Mesendoderm (in vitro differentiated cells): ENCODE data around the gene RASL10B.

Experiments
- DNase-seq: peaks from one replicate; pipeline ENCODE4 v3.0.0; 2013
- H2AK5ac ChIP-seq: 2 replicates; pipeline ENCODE4 v1.6.1; 2013; ENCODE audit warnings: low read length, inconsistent platforms
- H2BK120ac ChIP-seq: 2 replicates; pipeline ENCODE4 v1.6.1; 2013; ENCODE audit warnings: low read depth, mild to moderate bottlenecking, low read length, moderate library complexity, mixed read lengths
- H2BK15ac ChIP-seq: replicated peaks from 2 replicates; pipeline ENCODE4 v1.6.1; 2013; ENCODE audit warnings: low read depth, mild to moderate bottlenecking, moderate library complexity
- H2BK5ac ChIP-seq: 2 replicates; pipeline ENCODE4 v1.6.1; 2013; ENCODE audit warnings: low read length, inconsistent platforms
- H3K18ac ChIP-seq: 2 replicates; pipeline ENCODE4 v1.6.1; 2013; ENCODE audit warnings: mild to moderate bottlenecking, low read length, mixed read lengths
- H3K23ac ChIP-seq: one replicate; pipeline ENCODE4 v1.6.1; 2013; ENCODE audit warnings: low read length
- H3K27ac ChIP-seq: 2 replicates; pipeline ENCODE4 v1.5.1; 2013; ENCODE audit warnings: low read depth, mild to moderate bottlenecking, inconsistent platforms, low read length, moderate library complexity
- H3K27me3 ChIP-seq: 2 replicates; pipeline ENCODE4 v1.6.1; 2013; ENCODE audit warnings: low read length, control low read depth, mild to moderate bottlenecking, inconsistent platforms; ENCODE audit not compliant: insufficient read depth, poor library complexity
- H3K36me3 ChIP-seq: 2 replicates; pipeline ENCODE4 v1.6.1; 2013; ENCODE audit warnings: low read length, inconsistent platforms; ENCODE audit not compliant: control insufficient read depth, insufficient read depth
- H3K4ac ChIP-seq: one replicate; pipeline ENCODE4 v1.6.1; 2013; ENCODE audit warnings: low read depth, mild to moderate bottlenecking, low read length, moderate library complexity
- H3K4me1 ChIP-seq: 2 replicates; pipeline ENCODE4 v1.6.1; 2013; ENCODE audit warnings: low read depth, low read length, inconsistent platforms; ENCODE audit not compliant: control insufficient read depth
- H3K4me2 ChIP-seq: 2 replicates; pipeline ENCODE4 v1.6.1; 2013; ENCODE audit warnings: low read length
- H3K4me3 ChIP-seq: 2 replicates; pipeline ENCODE4 v1.5.1; 2013; ENCODE audit warnings: mild to moderate bottlenecking, low read length
- H3K56ac ChIP-seq: one replicate; pipeline ENCODE4 v1.6.1; 2013; ENCODE audit warnings: low read length
- H3K79me1 ChIP-seq: 2 replicates; pipeline ENCODE4 v1.6.1; 2013; ENCODE audit warnings: low read length, inconsistent platforms
- H3K79me2 ChIP-seq: 2 replicates; pipeline ENCODE4 v1.6.1; 2013; ENCODE audit warnings: mild to moderate bottlenecking, low read length; ENCODE audit not compliant: control insufficient read depth, insufficient read depth
- H3K9ac ChIP-seq: 2 replicates; pipeline ENCODE4 v1.6.1; 2013; ENCODE audit warnings: low read length, inconsistent platforms
- H4K5ac ChIP-seq: one replicate; pipeline ENCODE4 v1.6.1; 2013; ENCODE audit warnings: low read length
- H4K8ac ChIP-seq: one replicate; pipeline ENCODE4 v1.6.1; 2013; ENCODE audit warnings: low read depth, mild to moderate bottlenecking, control low read depth, low read length, moderate library complexity
- WGBS: extraction: QIAGEN DNeasy Blood & Tissue Kit; methylation state at CpG from one replicate; pipeline ENCODE4 v1.1.7; 2013; ENCODE audit warnings: low lambda C conversion rate, missing lambda C conversion rate; ENCODE audit not compliant: insufficient coverage; ENCODE audit errors: extremely low coverage; 5-methylcytosine and 5-hydroxymethylcytosine counted together

The RASL10B gene

GRCh38 chr17:35705230-35705629 lies 26.2 kb upstream of the RASL10B start:
- Histone ChIP-seq H4K5ac (no peak overlapping the region), H2BK120ac (no peak overlapping the region), H3K56ac (no peak overlapping the region), H2BK15ac (no peak overlapping the region), H4K8ac (no peak overlapping the region), H3K18ac (no peak overlapping the region), H3K79me2 (no peaks in the 10 kb centered on the region), H2BK5ac (no peak overlapping the region), H3K9ac (no peak overlapping the region), H2AK5ac (no peak overlapping the region), H3K4me2 (no peak overlapping the region), H3K36me3 (peaks cover 2% of the 10 kb centered on the region), H3K27ac (no peak overlapping the region), H3K4me3 (no peak overlapping the region), H3K79me1 (no peaks in the 10 kb centered on the region), H3K4ac (no peak overlapping the region), H3K27me3 (no peaks in the 10 kb centered on the region), H3K4me1 (no peaks in the 10 kb centered on the region), H3K23ac (no peak overlapping the region)
- no peak for DNase-seq
- no CpG with 5 or more reads among the region's 1 CpG for WGBS

- no peak overlapping the region for H2BK5ac ChIP-seq
- H2BK120ac ChIP-seq: no peak overlapping the region
- no CpG with 5 or more reads among the region's 5 CpGs for WGBS
- H3K9ac ChIP-seq: no peak overlapping the region
- H3K79me2 ChIP-seq: no peaks in the 10 kb centered on the region
- no peaks in the 10 kb centered on the region for H3K27me3 ChIP-seq
- no peak overlapping the region for H3K23ac ChIP-seq
- peaks cover 2% of the 10 kb centered on the region for H3K36me3 ChIP-seq
- H4K5ac ChIP-seq: no peak overlapping the region
- H3K4me1 ChIP-seq: no peaks in the 10 kb centered on the region
- H4K8ac ChIP-seq: no peak overlapping the region
- H2BK15ac ChIP-seq: no peak overlapping the region
- no peak overlapping the region for H3K4me3 ChIP-seq
- no peak for DNase-seq
- no peak overlapping the region for H3K56ac ChIP-seq
- no peak overlapping the region for H2AK5ac ChIP-seq
- H3K4ac ChIP-seq: no peak overlapping the region
- no peak overlapping the region for H3K18ac ChIP-seq
- no peak overlapping the region for H3K27ac ChIP-seq
- H3K4me2 ChIP-seq: no peak overlapping the region
- no peaks in the 10 kb centered on the region for H3K79me1 ChIP-seq
These were observed 25.7 kb upstream of the RASL10B start for GRCh38 chr17:35705705-35706104.

- H3K27ac ChIP-seq: no peak overlapping the region
- no peak overlapping the region for H2AK5ac ChIP-seq
- no peak overlapping the region for H3K9ac ChIP-seq
- no peaks in the 10 kb centered on the region for H3K27me3 ChIP-seq
- H3K4me2 ChIP-seq: no peak overlapping the region
- no peak overlapping the region for H2BK120ac ChIP-seq
- no peak overlapping the region for H3K23ac ChIP-seq
- no peak overlapping the region for H4K5ac ChIP-seq
- no peak overlapping the region for H3K18ac ChIP-seq
- no peak overlapping the region for H3K4ac ChIP-seq
- H3K79me1 ChIP-seq: no peaks in the 10 kb centered on the region
- H3K56ac ChIP-seq: no peak overlapping the region
- peaks cover 2% of the 10 kb centered on the region for H3K4me1 ChIP-seq
- H4K8ac ChIP-seq: no peak overlapping the region
- no peak overlapping the region for H2BK5ac ChIP-seq
- no peak overlapping the region for H3K4me3 ChIP-seq
- H3K36me3 ChIP-seq: peaks cover 4% of the 10 kb centered on the region
- DNase-seq: no peak
- no peaks in the 10 kb centered on the region for H3K79me2 ChIP-seq
- no peak overlapping the region for H2BK15ac ChIP-seq
- WGBS: no CpG with 5 or more reads among the region's 3 CpGs
These were observed 23.3 kb upstream of the RASL10B start for GRCh38 chr17:35708149-35708548.

GRCh38 chr17:35708951-35709350 lies 22.5 kb upstream of the RASL10B start:
- Histone ChIP-seq H2BK15ac (no peak overlapping the region), H3K4me3 (no peak overlapping the region), H2BK120ac (no peak overlapping the region), H4K5ac (no peak overlapping the region), H4K8ac (no peak overlapping the region), H3K23ac (no peak overlapping the region), H3K4ac (no peak overlapping the region), H3K79me1 (no peaks in the 10 kb centered on the region), H3K9ac (no peak overlapping the region), H3K18ac (no peak overlapping the region), H3K27ac (no peak overlapping the region), H2BK5ac (no peak overlapping the region), H3K4me2 (no peak overlapping the region), H3K27me3 (no peaks in the 10 kb centered on the region), H3K4me1 (peaks cover 2% of the 10 kb centered on the region), H3K36me3 (peaks cover 6% of the 10 kb centered on the region), H3K56ac (no peak overlapping the region), H2AK5ac (no peak overlapping the region), H3K79me2 (no peaks in the 10 kb centered on the region)
- DNase-seq: no peak
- WGBS: no CpG with 5 or more reads among the region's 3 CpGs

GRCh38 chr17:35709874-35710273 lies 21.6 kb upstream of the RASL10B start:
- Histone ChIP-seq H3K4me1 (peaks cover 2% of the 10 kb centered on the region), H3K4me2 (no peak overlapping the region), H3K18ac (no peak overlapping the region), H4K5ac (no peak overlapping the region), H2AK5ac (no peak overlapping the region), H4K8ac (no peak overlapping the region), H3K79me1 (no peaks in the 10 kb centered on the region), H3K27me3 (no peaks in the 10 kb centered on the region), H3K4ac (no peak overlapping the region), H2BK120ac (no peak overlapping the region), H3K9ac (no peak overlapping the region), H2BK5ac (no peak overlapping the region), H3K79me2 (no peaks in the 10 kb centered on the region), H3K4me3 (no peak overlapping the region), H3K23ac (no peak overlapping the region), H2BK15ac (no peak overlapping the region), H3K27ac (no peak overlapping the region), H3K36me3 (peaks cover 6% of the 10 kb centered on the region), H3K56ac (no peak overlapping the region)
- WGBS: no CpG with 5 or more reads among the region's 3 CpGs
- no peak for DNase-seq

GRCh38 chr17:35710950-35711349 lies 20.5 kb upstream of the RASL10B start:
- no peak overlapping the region for H3K4me2 ChIP-seq
- H3K9ac ChIP-seq: no peak overlapping the region
- H3K27ac ChIP-seq: no peak overlapping the region
- no peak overlapping the region for H2AK5ac ChIP-seq
- H3K4me1 ChIP-seq: peaks cover 2% of the 10 kb centered on the region
- H3K79me2 ChIP-seq: no peaks in the 10 kb centered on the region
- no peak overlapping the region for H3K4ac ChIP-seq
- no peak overlapping the region for H3K4me3 ChIP-seq
- H2BK15ac ChIP-seq: no peak overlapping the region
- H3K36me3 ChIP-seq: peaks cover 7% of the 10 kb centered on the region
- no peak overlapping the region for H3K56ac ChIP-seq
- DNase-seq: no peak
- H3K79me1 ChIP-seq: no peaks in the 10 kb centered on the region
- no peak overlapping the region for H3K23ac ChIP-seq
- no peak overlapping the region for H3K18ac ChIP-seq
- H4K8ac ChIP-seq: no peak overlapping the region
- H4K5ac ChIP-seq: no peak overlapping the region
- no CpG with 5 or more reads among the region's 2 CpGs for WGBS
- no peak overlapping the region for H2BK120ac ChIP-seq
- H2BK5ac ChIP-seq: no peak overlapping the region
- H3K27me3 ChIP-seq: no peaks in the 10 kb centered on the region
